ENCODE data around the gene ONECUT1.
A peak's percentile ranks its signal among the peaks of the same experiment; 100 is the strongest.
"Not testable (repeated sequence)": the region's sequence is repeated elsewhere in the genome, so short reads cannot be mapped to it uniquely, and the experiment has no call there.

ONECUT1 gene

GRCh38 chr15:52790169-52790708, at the start of gene ONECUT1:
Gene ONECUT1 (minus strand): TSS chr15:52790336. CDS start chr15:52789884, 452 bp downstream.
- DNase-seq, result peak; percentile 30 to 40

DNA sequence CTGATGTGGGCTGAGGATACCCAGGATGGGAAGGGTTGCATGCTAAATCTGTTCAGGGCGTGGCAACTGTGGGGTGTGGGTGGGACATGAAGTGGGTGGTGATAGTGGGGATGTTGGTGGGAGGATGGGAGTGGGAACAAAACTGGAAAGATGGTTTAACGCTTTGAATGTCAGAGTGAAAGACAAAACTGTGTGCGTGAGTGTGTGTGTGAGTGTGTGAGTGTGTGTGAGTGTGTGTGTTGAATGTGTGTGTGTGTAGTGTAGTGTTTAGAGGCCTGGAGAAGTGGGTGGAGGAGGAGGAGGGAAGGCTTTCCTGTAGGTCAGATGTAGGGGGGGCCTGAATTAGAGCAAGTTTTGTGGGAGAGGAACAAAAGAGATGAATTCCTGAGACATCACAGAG, 44.2 kb upstream of the ONECUT1 start:
- DNase-seq, result no peak

GRCh38 chr15:52824169-52824942, 34.2 kb upstream of the ONECUT1 start:
- DNase-seq, result not testable (repeated sequence)

- no peak for DNase-seq
Measured at GRCh38 chr15:52822475-52822874, 32.3 kb upstream of the ONECUT1 start.

GRCh38 chr15:52819253-52819652, 29.1 kb upstream of the ONECUT1 start:
- no peak for DNase-seq

DNA sequence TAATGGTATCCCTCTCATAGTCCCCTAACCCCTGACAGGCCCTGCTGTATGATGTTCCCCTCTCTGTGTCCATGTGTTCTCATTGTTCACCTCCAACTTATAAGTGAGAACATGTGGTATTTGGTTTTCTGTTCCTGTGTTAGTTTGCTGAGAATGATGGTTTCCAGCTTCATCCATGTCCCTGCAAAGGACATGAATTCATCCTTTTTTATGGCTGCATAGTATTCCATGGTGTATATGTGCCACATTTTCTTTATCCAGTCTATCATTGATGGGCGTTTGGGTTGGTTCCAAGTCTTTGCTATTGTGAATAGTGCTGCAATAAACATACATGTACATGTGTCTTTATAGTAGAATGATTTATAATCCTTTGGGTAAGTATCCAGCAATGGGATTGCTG, 25.8 kb upstream of the ONECUT1 start:
- DNase-seq, result not testable (repeated sequence)

DNA sequence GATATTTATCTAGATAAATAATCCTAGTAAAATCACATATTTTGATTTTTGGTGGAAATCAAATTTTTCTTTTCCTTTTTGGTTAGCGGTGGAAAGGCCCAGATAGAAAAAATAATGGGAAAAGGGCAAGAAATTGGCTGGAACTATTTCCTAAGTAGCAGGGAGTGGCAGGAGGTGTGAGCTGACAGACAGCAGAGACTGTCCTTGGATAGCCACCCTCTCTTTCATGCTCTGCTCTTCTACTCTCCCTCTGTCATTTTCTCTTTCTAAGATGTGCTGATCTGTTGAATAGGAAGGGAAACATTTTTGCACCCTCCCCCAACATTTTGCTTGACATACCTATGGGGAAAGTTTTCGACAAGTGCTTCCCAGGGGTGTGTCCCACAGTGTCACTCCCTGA, 18.9 kb upstream of the ONECUT1 start:
- no peak for DNase-seq

- DNase-seq, result no peak
Measured at GRCh38 chr15:52808441-52808840, 18.3 kb upstream of the ONECUT1 start.

DNA sequence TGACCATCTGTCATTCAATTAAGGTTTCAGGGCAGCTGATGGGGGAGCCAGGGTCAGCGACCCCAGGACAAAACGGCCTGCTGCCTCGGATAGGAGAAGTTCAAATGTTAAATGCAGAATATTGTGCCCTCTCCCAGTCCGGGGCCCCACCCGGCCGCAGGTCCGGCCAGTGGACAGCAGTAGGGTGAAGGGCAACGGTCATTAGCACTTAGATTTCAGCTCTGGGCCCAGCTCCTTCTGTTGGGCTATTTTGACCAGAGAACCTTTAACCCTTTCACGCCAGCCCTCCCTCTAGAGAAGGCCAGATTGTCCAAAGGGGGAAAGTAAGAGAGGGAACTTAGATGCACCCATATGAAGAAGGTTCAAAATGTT, 16.1 kb upstream of the ONECUT1 start:
- no peak for DNase-seq

DNA sequence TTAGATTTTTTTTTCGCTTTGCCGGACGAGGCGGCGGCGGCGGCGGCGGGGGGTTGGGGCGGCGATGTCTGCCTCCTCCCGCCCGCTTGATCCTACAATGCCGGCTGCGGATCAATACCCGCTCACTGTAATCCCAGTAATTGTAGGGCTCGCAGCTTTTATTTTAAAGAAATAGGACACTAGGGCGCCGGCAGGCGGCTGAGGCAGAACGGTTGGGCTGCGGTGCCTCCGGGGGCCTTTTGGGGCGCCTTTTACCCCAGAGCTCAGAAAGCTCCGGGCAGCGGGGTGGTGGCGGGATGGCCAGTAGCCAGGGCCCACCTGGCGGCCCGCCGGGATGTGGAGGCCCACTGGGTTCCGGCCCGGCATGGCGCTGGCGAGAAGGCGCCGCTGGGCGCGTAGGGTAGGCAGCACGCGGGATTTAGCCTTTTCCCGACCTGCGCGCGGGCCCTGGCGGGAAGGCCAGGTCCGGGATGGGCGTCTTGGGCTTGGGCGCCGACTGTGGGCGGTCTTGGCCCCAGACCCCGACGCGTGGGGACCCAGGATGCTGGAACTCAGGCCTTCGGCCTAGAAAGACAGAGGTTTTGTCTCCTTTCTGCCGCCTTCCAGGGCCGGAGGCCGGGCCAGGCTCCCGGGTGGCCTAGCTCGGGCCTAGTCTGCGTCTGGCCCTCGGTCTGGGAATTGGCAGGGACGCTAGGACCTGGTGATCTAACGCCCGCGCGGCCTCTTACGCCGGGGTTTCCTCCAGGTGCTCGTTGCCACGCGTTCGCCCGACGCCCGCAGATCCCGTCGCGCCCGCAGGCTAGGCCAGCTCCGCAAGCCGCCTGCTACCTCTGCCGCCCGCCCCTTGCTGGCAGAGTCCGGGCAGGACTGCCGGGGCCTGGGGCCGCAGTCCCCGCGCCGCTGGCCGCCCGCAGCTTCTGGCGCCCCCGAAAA, 15.5 kb upstream of the ONECUT1 start:
- DNase-seq, result no peak

DNA sequence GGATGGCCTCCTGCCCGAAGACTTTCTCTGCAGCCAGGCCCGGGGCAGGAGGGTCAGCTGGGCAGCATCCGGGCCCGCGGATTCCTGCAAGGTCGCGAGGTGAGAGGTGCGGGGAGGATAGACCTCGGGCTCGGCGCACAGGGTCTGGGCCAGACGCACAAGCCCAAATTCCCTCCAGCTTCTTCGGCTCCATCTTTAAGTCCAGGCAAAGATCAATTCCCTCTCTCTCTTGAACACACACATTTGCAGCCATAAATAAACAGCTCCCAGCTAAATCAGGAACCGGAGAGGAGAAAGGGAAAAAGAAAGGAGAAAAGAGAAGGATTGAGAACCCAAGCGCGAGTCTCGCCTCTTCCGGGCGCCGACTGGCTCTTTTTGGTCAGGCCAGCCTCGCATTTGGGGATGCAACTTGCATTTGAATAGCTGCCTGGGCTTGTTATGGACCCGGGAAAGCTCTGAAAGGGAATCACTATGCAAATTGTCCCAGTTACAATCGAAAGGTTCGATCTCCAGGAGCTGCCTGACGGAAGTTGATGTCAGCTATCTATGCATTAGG, 14.5 kb upstream of the ONECUT1 start:
- DNase-seq, result no peak

GRCh38 chr15:52803467-52804306, 13.6 kb upstream of the ONECUT1 start:
- no peak for DNase-seq

GRCh38 chr15:52803108-52803466, 13.0 kb upstream of the ONECUT1 start:
- no peak for DNase-seq

GRCh38 chr15:52802110-52802509, 12.0 kb upstream of the ONECUT1 start:
- DNase-seq, result no peak

- DNase-seq, result no peak
Measured at GRCh38 chr15:52801748-52802085, 11.6 kb upstream of the ONECUT1 start.

- DNase-seq, result no peak
Measured at GRCh38 chr15:52800828-52801747, 11.0 kb upstream of the ONECUT1 start.

GRCh38 chr15:52799145-52799811, 9.1 kb upstream of the ONECUT1 start:
- DNase-seq, result no peak

- no peak for DNase-seq
Measured at GRCh38 chr15:52798529-52799101, 8.5 kb upstream of the ONECUT1 start.

GRCh38 chr15:52797625-52798501, 7.7 kb upstream of the ONECUT1 start:
- no peak for DNase-seq

Measured in CD4-positive, alpha-beta T cell treated with Interleukin-4 for 1 hour (primary cell).